Stimulated activated CD4-positive, alpha-beta T cell treated with anti-CD3 and anti-CD28 coated beads, Interleukin-4, amount 100 ng/mL, for 1 hour (primary cell): ENCODE results near the gene OR2L8.

Source experiments
- DNase-seq: peaks from one replicate; pipeline ENCODE4 v3.0.0-alpha.2; 2020

Gene OR2L8

DNA sequence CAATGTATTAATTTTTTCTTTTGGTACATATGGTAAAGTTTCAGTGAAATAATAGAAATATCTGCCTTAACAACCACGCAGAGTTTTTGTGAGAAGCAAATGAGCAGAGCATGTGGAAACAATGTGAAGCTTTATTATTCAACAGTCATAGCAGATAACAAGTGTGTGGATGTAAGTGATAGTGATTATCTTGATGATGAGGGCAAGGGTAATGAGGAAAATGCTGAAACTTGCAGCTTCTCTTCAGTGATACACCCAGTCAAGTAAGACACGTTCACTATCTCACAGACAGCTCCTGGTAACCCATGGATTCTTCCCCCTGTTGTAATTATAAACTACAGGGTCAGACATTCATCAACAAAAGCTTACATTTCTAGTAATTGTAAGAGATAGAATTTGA lies 50.2 kb downstream of the OR2L8 start:
- DNase-seq: no peak
